Fibroblast of mammary gland (primary cell): ENCODE results near the gene SLC8A1.

Experiments
- DNase-seq: peaks from one replicate; pipeline ENCODE4 v3.0.0-alpha.2; 2010; ENCODE audit warnings: low read depth
- H3K4me3 ChIP-seq: 2 replicates; pipeline ENCODE4 v1.5.1; 2011; ENCODE audit warnings: low read depth, mild to moderate bottlenecking, low read length, moderate library complexity; ENCODE audit not compliant: control insufficient read depth
- CTCF ChIP-seq: conservative IDR thresholded peaks from 2 replicates; pipeline ENCODE4 v1.5.1; 2011; ENCODE audit warnings: low read depth, low read length, inconsistent platforms; ENCODE audit not compliant: control insufficient read depth, insufficient read depth

Gene SLC8A1

GRCh38 chr2:40168546-40168945 lies 283.3 kb downstream of the SLC8A1 start:
- TF ChIP-seq CTCF: no peak
- H3K4me3 ChIP-seq: no peak overlapping the region
- no peak for DNase-seq

- H3K4me3 ChIP-seq: no peak overlapping the region
- no peak for TF ChIP-seq CTCF
- no peak for DNase-seq
Measured at GRCh38 chr2:40168032-40168431, 283.9 kb downstream of the SLC8A1 start.

GRCh38 chr2:40166006-40166405 lies 285.9 kb downstream of the SLC8A1 start:
- DNase-seq: no peak
- TF ChIP-seq CTCF: no peak
- H3K4me3 ChIP-seq: no peak overlapping the region

GRCh38 chr2:40165509-40165844 lies 286.4 kb downstream of the SLC8A1 start:
- peak; percentile 40 for DNase-seq
- no peak overlapping the region for H3K4me3 ChIP-seq
- TF ChIP-seq CTCF: no peak

- DNase-seq: no peak
- TF ChIP-seq CTCF: no peak
- H3K4me3 ChIP-seq: no peak overlapping the region
Measured at GRCh38 chr2:40164736-40165508, 287.0 kb downstream of the SLC8A1 start.

GRCh38 chr2:40161986-40162385 lies 289.9 kb downstream of the SLC8A1 start:
- no peak for TF ChIP-seq CTCF
- no peak for DNase-seq
- no peak overlapping the region for H3K4me3 ChIP-seq

GRCh38 chr2:40160751-40161218 lies 291.1 kb downstream of the SLC8A1 start:
- no peak for TF ChIP-seq CTCF
- no peak for DNase-seq
- no peak overlapping the region for H3K4me3 ChIP-seq
